Glutamatergic neuron (in vitro differentiated cells): Measurements from ENCODE around the gene SMC1B. TPM values are rescaled to one million over a fixed set of nuclear protein-coding genes. Genes with fewer than 3 reads are reported as not detected.
A peak's percentile ranks its signal among the peaks of the same experiment; 100 is the strongest.

Source experiments
- DNase-seq: peaks from one replicate; pipeline ENCODE4 v3.0.0; 2022
- H3K27ac Mint-ChIP-seq: one replicate; pipeline ENCODE4 v1.8.0; 2020; ENCODE audit warnings: mild to moderate bottlenecking, mixed read lengths, inconsistent platforms; ENCODE audit not compliant: unreplicated experiment
- H3K27me3 Mint-ChIP-seq: one replicate; pipeline ENCODE4 v1.8.0; 2020; ENCODE audit warnings: mild to moderate bottlenecking, moderate library complexity, mixed read lengths, inconsistent platforms; ENCODE audit not compliant: unreplicated experiment
- H3K36me3 Mint-ChIP-seq: one replicate; pipeline ENCODE4 v1.8.0; 2020; ENCODE audit warnings: mild to moderate bottlenecking, mixed read lengths, inconsistent platforms; ENCODE audit not compliant: unreplicated experiment
- H3K4me1 Mint-ChIP-seq: one replicate; pipeline ENCODE4 v1.8.0; 2020; ENCODE audit warnings: mild to moderate bottlenecking, low read depth, mixed read lengths, inconsistent platforms; ENCODE audit not compliant: unreplicated experiment
- H3K4me3 Mint-ChIP-seq: one replicate; pipeline ENCODE4 v1.8.0; 2020; ENCODE audit warnings: mild to moderate bottlenecking, mixed read lengths, inconsistent platforms; ENCODE audit not compliant: unreplicated experiment
- H3K9me3 Mint-ChIP-seq: one replicate; pipeline ENCODE4 v1.8.0; 2020; ENCODE audit warnings: mild to moderate bottlenecking, moderate library complexity, mixed read lengths, inconsistent platforms; ENCODE audit not compliant: unreplicated experiment
- long read RNA-seq: library from polyadenylated mRNA; unstranded; transcript quantifications from one replicate; pipeline ENCODE4 v2.0.0, GENCODE V29; 2020; ENCODE audit not compliant: unreplicated experiment
- total RNA-seq: library from RNA; stranded (reverse); fragmentation: NEBNext Ultra II Directional; extraction: Animal tissue kit (Norgen Biotek cat#: 25700); gene quantifications from one replicate; pipeline ENCODE4 v1.2.1, GENCODE V29; 2021; ENCODE audit not compliant: unreplicated experiment
- TF ChIP-seq, protein P1 (sequence below): fragments of 200-600 bp; sonication (generic); IDR thresholded peaks from one replicate; pipeline ENCODE4 v1.5.0; 2021; ENCODE audit not compliant: partially characterized antibody, unreplicated experiment

The SMC1B gene, protein sequence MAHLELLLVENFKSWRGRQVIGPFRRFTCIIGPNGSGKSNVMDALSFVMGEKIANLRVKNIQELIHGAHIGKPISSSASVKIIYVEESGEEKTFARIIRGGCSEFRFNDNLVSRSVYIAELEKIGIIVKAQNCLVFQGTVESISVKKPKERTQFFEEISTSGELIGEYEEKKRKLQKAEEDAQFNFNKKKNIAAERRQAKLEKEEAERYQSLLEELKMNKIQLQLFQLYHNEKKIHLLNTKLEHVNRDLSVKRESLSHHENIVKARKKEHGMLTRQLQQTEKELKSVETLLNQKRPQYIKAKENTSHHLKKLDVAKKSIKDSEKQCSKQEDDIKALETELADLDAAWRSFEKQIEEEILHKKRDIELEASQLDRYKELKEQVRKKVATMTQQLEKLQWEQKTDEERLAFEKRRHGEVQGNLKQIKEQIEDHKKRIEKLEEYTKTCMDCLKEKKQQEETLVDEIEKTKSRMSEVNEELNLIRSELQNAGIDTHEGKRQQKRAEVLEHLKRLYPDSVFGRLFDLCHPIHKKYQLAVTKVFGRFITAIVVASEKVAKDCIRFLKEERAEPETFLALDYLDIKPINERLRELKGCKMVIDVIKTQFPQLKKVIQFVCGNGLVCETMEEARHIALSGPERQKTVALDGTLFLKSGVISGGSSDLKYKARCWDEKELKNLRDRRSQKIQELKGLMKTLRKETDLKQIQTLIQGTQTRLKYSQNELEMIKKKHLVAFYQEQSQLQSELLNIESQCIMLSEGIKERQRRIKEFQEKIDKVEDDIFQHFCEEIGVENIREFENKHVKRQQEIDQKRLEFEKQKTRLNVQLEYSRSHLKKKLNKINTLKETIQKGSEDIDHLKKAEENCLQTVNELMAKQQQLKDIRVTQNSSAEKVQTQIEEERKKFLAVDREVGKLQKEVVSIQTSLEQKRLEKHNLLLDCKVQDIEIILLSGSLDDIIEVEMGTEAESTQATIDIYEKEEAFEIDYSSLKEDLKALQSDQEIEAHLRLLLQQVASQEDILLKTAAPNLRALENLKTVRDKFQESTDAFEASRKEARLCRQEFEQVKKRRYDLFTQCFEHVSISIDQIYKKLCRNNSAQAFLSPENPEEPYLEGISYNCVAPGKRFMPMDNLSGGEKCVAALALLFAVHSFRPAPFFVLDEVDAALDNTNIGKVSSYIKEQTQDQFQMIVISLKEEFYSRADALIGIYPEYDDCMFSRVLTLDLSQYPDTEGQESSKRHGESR
- total RNA-seq = not detected
- long read RNA-seq = 0 reads

DNA sequence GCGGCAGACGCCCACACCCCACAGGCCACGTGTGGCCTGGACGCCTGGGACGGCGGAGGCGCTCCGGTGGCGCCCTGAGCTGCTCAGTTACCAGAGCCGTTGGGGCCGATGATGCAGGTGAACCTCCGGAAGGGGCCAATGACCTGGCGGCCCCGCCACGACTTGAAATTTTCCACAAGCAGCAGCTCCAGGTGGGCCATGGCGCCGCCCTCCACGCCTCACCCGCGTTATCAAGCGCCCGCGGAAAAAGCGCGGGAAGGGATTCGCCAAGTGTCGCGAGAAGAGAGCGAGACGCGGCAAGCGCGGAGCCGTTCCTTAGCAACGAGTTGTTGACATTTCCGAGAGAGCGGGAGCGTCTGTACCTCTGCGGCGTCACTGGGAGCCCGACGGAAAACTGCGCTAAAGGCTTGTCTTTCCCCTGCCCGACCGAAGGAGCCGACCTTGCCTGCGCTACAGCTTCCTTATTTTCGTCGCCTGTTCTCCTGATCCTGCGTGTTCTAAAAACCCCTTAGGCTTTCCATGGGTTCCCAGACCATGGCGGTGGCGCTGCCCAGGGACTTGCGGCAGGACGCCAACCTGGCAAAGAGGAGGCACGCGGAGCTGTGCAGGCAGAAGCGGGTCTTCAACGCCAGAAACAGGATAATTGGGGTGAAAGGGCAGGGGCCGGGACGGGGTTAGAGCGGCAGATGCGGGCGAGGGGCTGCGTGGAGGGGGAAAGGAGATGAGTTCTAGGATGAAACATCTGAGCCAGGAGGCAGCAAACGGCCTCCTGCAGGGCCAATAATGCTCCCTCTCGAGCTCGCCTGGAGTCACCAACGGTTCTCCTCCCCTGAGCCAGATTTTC lies at the start of gene SMC1B, which contains the start of gene RIBC2:
SMC1B (minus strand) TSS at position 232 of the 844 bp plus-strand sequence; CDS start at position 200, 32 bp downstream.
RIBC2 (plus strand) TSS at position 326 of the 844 bp plus-strand sequence; CDS start at position 520, 194 bp downstream.
- DNase-seq = peak; percentile 83
- Mint-ChIP-seq H3K27ac (no peak within 1 kb of the TSS), H3K36me3 (peaks cover under 1% of the 10 kb centered on the region), H3K9me3 (peaks cover 3% of the 10 kb centered on the region), H3K4me3 (peak within 1 kb of the TSS; percentile 88), H3K4me1 (no peaks in the 10 kb centered on the region), H3K27me3 (peaks cover 4% of the 10 kb centered on the region)
- TF ChIP-seq, protein P1, sequence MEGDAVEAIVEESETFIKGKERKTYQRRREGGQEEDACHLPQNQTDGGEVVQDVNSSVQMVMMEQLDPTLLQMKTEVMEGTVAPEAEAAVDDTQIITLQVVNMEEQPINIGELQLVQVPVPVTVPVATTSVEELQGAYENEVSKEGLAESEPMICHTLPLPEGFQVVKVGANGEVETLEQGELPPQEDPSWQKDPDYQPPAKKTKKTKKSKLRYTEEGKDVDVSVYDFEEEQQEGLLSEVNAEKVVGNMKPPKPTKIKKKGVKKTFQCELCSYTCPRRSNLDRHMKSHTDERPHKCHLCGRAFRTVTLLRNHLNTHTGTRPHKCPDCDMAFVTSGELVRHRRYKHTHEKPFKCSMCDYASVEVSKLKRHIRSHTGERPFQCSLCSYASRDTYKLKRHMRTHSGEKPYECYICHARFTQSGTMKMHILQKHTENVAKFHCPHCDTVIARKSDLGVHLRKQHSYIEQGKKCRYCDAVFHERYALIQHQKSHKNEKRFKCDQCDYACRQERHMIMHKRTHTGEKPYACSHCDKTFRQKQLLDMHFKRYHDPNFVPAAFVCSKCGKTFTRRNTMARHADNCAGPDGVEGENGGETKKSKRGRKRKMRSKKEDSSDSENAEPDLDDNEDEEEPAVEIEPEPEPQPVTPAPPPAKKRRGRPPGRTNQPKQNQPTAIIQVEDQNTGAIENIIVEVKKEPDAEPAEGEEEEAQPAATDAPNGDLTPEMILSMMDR = no peak

DNA sequence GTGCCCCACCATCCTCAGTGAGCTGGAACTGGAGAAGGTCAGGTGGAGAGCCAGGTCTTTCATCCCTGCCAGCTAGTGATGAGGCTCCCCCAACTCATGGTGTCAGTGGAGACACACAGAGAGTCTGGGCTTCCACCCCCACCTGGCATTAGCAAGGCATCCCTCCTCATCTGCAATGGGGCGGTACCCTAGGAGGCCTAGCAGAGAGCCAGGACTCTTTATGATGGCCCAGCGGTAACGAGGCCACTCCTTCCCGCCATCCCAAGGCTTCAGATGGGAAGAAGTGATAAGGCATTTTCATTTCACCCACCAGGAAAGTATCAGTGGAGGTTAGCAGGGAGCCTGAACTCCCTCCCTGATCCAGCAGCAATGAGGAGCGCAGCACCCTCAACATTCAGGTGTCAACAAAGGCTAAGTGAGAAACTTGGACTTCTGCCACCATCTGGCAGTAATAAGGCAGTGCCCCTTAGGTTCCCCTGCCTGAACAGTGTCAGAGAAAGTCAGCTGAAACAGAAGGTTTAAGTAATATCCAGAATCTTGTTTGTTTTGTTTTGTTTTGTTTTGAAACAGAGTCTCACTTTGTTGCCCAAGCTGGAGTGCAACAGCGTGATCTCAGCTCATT lies 48.7 kb upstream of the SMC1B start:
- DNase-seq = no peak
- Mint-ChIP-seq H3K27me3 (peaks cover 11% of the 10 kb centered on the region), H3K4me3 (no peak overlapping the region), H3K36me3 (peaks cover 16% of the 10 kb centered on the region), H3K4me1 (no peaks in the 10 kb centered on the region), H3K9me3 (peaks cover 14% of the 10 kb centered on the region), H3K27ac (no peak overlapping the region)
- TF ChIP-seq, protein P1 = no peak

DNA sequence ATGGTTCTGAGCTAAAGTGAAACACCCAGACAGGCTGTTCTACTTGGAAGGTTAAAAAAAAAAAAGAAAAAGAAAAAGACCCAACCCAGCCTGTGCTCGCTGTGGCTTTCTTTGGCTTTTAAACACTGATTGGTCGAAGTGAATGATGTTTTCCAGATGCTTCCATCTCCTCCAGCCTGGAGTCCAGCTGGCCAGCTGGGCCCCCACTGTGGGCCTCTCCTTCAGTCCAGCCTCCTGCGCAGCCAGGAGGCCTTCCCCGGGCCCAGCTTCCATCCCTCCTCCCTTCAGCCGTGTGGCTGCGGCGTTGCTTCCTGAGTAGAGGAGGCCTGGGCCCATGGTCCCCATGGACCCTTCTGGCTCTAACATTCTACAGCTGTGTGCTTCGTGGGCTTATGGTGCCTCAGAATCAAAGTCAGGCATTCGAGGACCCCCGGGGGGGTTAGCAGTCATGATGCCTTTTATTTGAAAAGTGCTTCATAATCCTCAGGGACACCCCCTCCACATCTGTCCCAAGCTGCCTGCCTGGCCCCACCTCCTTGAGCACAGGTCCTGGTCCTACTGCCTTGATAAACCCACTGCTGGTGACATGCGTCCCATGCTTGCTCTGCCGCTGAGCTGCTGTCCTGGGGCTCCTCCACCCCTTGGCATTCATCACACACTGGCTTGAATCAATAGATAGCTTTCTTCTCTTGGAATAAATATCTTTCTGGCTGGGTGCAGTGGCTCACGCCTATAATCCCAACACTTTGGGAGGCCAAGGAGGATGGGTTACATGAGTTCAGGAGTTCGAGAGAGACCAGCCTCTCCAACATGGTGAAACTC lies 47.1 kb upstream of the SMC1B start:
- H3K9me3 Mint-ChIP-seq = peaks cover 12% of the 10 kb centered on the region
- DNase-seq = peak; percentile 70
- peak overlapping the region; percentile 31 for H3K27ac Mint-ChIP-seq
- H3K36me3 Mint-ChIP-seq = peaks cover 11% of the 10 kb centered on the region
- H3K4me1 Mint-ChIP-seq = no peaks in the 10 kb centered on the region
- H3K27me3 Mint-ChIP-seq = peaks cover 12% of the 10 kb centered on the region
- TF ChIP-seq, protein P1 = no peak
- no peak overlapping the region for H3K4me3 Mint-ChIP-seq
